ENCODE results near the gene PFDN6. TPM values are rescaled to one million over a fixed set of nuclear protein-coding genes. Genes with fewer than 3 reads are reported as not detected.
"Not testable (repeated sequence)": the region's sequence is repeated elsewhere in the genome, so short reads cannot be mapped to it uniquely, and the experiment has no call there.

Gene PFDN6
- total RNA-seq, 2 experiments from 2014 or later, result 78.5 to 90.9 TPM

GRCh38 chr6:33280539-33280938 is 8.9 kb upstream of the PFDN6 start:
- Mint-ChIP-seq H3K36me3 (peaks cover 18% of the 10 kb centered on the region), H3K27ac (peak overlapping the region; percentile 59), H3K27me3 (no peaks in the 10 kb centered on the region), H3K4me3 (no peak overlapping the region), H3K4me1 (ENCODE audit: low read depth) (peaks cover 23% of the 10 kb centered on the region), H3K9me3 (no peaks in the 10 kb centered on the region)
- CTCF ChIA-PET, result interaction anchor here (0.8 kb wide), 2 partner anchors 19 to 21 kb away, joined by 3 to 4 read pairs; no protein-coding TSS in a partner anchor
- intact Hi-C loops (cut with micrococcal nuclease), result no loop called here
- POLR2A ChIA-PET, result no interaction called here
- DNase-seq, result no peak

- H3K27me3 Mint-ChIP-seq; H3K4me3 Mint-ChIP-seq; DNase-seq; H3K27ac Mint-ChIP-seq; intact Hi-C loops (cut with micrococcal nuclease); H3K9me3 Mint-ChIP-seq; CTCF ChIA-PET; POLR2A ChIA-PET: not testable (repeated sequence)
- H3K36me3 Mint-ChIP-seq, result peaks cover 21% of the 10 kb centered on the region
- H3K4me1 Mint-ChIP-seq (ENCODE audit: low read depth), result peaks cover 28% of the 10 kb centered on the region
These were observed 4.2 kb upstream of the PFDN6 start for GRCh38 chr6:33285214-33285613.

DNA sequence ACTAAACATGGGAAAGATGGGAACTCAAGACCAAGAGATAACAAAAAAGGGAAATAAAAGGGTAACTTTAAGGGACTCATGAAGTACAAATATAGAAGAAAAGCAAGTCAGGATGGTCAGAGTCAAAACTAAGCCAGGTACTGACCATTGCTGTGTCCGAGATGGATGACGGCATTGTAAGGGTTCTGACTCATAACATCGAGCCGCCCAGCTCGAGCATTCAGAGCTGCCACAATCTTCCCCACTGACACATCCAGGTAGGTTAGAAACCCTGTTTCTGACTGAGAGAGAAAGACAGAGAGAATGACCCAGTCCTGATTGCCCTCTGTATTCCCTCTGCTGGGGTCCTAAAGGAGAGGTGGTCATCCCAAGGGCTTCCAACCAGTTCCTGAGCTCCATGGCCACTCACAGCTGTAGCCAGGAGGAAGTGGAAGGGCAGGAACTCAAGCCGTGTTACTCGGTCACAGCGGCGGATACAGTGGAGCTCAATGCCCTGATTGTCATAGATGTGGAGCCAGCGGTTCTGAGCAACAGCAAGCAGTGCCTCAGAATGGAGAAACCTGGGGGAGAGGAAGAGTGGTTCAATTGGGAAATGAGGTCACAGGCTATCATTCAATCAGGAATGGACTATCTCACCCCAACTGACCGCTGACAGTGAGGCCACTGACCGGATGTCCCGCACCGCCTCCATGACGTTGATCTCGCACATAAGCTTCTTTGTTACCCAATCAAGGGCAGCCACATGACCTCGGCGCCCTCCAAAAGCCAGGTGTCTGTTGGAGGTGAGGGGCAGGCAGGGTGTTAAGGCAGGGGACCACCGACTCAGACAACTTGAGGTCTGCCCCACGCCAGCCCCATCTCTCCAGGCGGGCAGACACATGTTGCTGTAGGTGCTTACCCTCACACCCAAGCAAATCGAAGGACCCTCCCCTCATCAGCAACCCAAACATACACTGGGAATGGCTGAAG is 2.2 kb upstream of the PFDN6 start:
- peak overlapping the region; percentile 98 for H3K4me3 Mint-ChIP-seq
- peak overlapping the region; percentile 11 for H3K27ac Mint-ChIP-seq
- no peaks in the 10 kb centered on the region for H3K9me3 Mint-ChIP-seq
- ChIA-PET POLR2A (interaction anchor here (0.6 to 1.0 kb wide), 3 partner anchors 9 to 310 kb away, joined by 3 read pairs; partner anchors contain the start of gene B3GALT4), CTCF (interaction anchor here (0.6 to 4.9 kb wide), 5 partner anchors 10 to 343 kb away, joined by 3 to 37 read pairs (median 4); partner anchors contain the start of genes B3GALT4 and RGL2)
- intact Hi-C loops (cut with micrococcal nuclease), result no loop called here
- no peaks in the 10 kb centered on the region for H3K27me3 Mint-ChIP-seq
- H3K4me1 Mint-ChIP-seq (ENCODE audit: low read depth), result peaks cover 41% of the 10 kb centered on the region
- peaks cover 24% of the 10 kb centered on the region for H3K36me3 Mint-ChIP-seq
- DNase-seq, result no peak

- Mint-ChIP-seq H3K27me3 (no peaks in the 10 kb centered on the region), H3K9me3 (no peaks in the 10 kb centered on the region), H3K27ac (peak overlapping the region; percentile 80), H3K4me1 (ENCODE audit: low read depth) (peaks cover 41% of the 10 kb centered on the region), H3K4me3 (peak overlapping the region; percentile 98), H3K36me3 (peaks cover 27% of the 10 kb centered on the region)
- ChIA-PET POLR2A (interaction anchor here (0.7 to 3.7 kb wide), 7 partner anchors 10 to 317 kb away, joined by 3 to 40 read pairs (median 12); partner anchors contain the start of genes B3GALT4, RGL2, RPS18 and TAPBP), CTCF (interaction anchor here (0.9 to 4.9 kb wide), 5 partner anchors 11 to 102 kb away, joined by 3 to 37 read pairs (median 6); partner anchors contain the start of genes B3GALT4 and RGL2)
- no peak for DNase-seq
- intact Hi-C loops (cut with micrococcal nuclease), result no loop called here
These were observed 1.1 kb upstream of the PFDN6 start for GRCh38 chr6:33288141-33288920.

GRCh38 chr6:33289784-33290315 is 449 bp downstream of the PFDN6 start:
- H3K27ac Mint-ChIP-seq, result peak overlapping the region; percentile 80
- ChIA-PET POLR2A (interaction anchor here (1.4 to 3.7 kb wide), 6 partner anchors 9 to 39 kb away, joined by 4 to 40 read pairs (median 18); partner anchors contain the start of genes B3GALT4, RGL2, RPS18 and TAPBP), CTCF (interaction anchor here (1.3 to 4.9 kb wide), 5 partner anchors 9 to 101 kb away, joined by 4 to 37 read pairs (median 6); partner anchors contain the start of genes B3GALT4, RGL2, RPS18 and VPS52)
- intact Hi-C loops (cut with micrococcal nuclease), result loop anchor here (1.0 kb wide), 5 partner anchors 9 to 41 kb away; partner anchors contain the start of genes B3GALT4 and VPS52
- no peaks in the 10 kb centered on the region for H3K27me3 Mint-ChIP-seq
- H3K36me3 Mint-ChIP-seq, result peaks cover 25% of the 10 kb centered on the region
- H3K9me3 Mint-ChIP-seq, result no peaks in the 10 kb centered on the region
- H3K4me1 Mint-ChIP-seq (ENCODE audit: low read depth), result peaks cover 41% of the 10 kb centered on the region
- H3K4me3 Mint-ChIP-seq, result peak overlapping the region; percentile 98
- no peak for DNase-seq

DNA sequence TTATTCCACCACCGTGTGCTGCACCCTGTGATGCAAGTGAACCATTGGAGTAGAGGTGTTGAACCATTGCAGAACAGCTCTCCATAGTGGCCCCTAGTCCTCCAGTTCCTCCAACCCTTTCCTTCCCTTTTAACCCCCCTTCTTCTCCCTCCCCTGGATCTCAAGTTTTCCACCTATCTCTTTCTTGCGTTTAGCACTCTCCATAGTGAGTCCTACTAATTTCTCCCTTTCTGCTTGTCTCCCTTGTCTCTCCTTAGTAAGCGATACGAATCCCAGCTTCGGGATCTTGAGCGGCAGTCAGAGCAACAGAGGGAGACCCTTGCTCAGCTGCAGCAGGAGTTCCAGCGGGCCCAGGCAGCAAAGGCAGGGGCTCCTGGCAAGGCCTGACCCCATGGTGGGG is 1.1 kb downstream of the PFDN6 start:
- intact Hi-C loops (cut with micrococcal nuclease), result no loop called here

DNA sequence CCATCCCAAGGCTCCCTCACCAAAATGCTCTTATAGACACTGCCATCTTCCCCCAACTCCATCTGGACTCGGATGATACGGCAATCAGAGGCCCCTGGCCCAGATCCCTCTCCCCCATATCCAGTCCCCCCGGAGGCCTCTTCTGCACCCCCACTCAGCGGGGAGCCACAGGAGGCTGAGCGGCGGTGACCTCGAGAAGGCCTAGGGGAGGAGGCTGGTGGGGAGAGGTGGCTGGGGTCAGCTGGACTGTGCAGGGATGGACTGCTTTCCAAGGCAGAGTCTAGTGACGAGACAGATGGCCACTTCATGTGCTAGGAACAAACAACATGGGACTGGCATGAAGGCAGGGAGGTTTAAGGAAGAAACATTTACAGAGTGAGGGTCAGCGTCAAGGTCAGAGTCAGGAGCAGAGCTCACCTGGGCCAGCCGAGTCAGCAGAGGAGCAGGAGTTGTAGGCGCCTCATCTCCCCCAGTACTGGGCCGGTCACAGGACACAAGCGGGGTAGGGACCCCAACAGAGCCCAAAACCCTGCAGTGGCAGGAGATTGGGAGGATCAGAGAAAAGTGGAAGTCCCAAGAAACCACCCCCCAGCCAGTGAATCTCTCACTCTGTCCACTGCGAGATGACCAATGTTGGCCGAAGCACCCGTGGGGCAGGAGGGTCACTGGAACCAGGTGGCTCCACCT is 3.7 kb downstream of the PFDN6 start:
- no peaks in the 10 kb centered on the region for H3K27me3 Mint-ChIP-seq
- intact Hi-C loops (cut with micrococcal nuclease), result no loop called here
- no peaks in the 10 kb centered on the region for H3K9me3 Mint-ChIP-seq
- ChIA-PET CTCF (no interaction called here), POLR2A (no interaction called here)
- no peak overlapping the region for H3K4me3 Mint-ChIP-seq
- H3K36me3 Mint-ChIP-seq, result peaks cover 9% of the 10 kb centered on the region
- H3K4me1 Mint-ChIP-seq (ENCODE audit: low read depth), result peaks cover 35% of the 10 kb centered on the region
- no peak overlapping the region for H3K27ac Mint-ChIP-seq
- no peak for DNase-seq

More for the DNA sequence above, 1.1 kb downstream of the PFDN6 start:
- Mint-ChIP-seq H3K27me3 (no peaks in the 10 kb centered on the region), H3K9me3 (no peaks in the 10 kb centered on the region), H3K36me3 (peaks cover 25% of the 10 kb centered on the region), H3K4me1 (ENCODE audit: low read depth) (peaks cover 41% of the 10 kb centered on the region), H3K4me3 (peak overlapping the region; percentile 98), H3K27ac (peak overlapping the region; percentile 80)
- CTCF ChIA-PET, result interaction anchor here (2.4 to 4.9 kb wide), 3 partner anchors 9 to 100 kb away, joined by 6 to 37 read pairs (median 18); partner anchors contain the start of genes B3GALT4 and RGL2
- no peak for DNase-seq
- POLR2A ChIA-PET, result interaction anchor here (0.6 to 3.7 kb wide), 5 partner anchors 8 to 246 kb away, joined by 3 to 40 read pairs (median 12); partner anchors contain the start of genes B3GALT4, RGL2 and TAPBP

GRCh38 chr6:33294086-33294823 is 4.9 kb downstream of the PFDN6 start:
- Mint-ChIP-seq H3K27me3 (no peaks in the 10 kb centered on the region), H3K36me3 (peaks cover 9% of the 10 kb centered on the region), H3K9me3 (no peaks in the 10 kb centered on the region), H3K27ac (peak overlapping the region; percentile 26), H3K4me3 (no peak overlapping the region), H3K4me1 (ENCODE audit: low read depth) (peaks cover 30% of the 10 kb centered on the region)
- intact Hi-C loops (cut with micrococcal nuclease), result no loop called here
- ChIA-PET POLR2A (no interaction called here), CTCF (no interaction called here)
- no peak for DNase-seq

GRCh38 chr6:33295621-33296369 is 6.4 kb downstream of the PFDN6 start:
- Mint-ChIP-seq H3K36me3 (peaks cover 19% of the 10 kb centered on the region), H3K27me3 (no peaks in the 10 kb centered on the region), H3K9me3 (no peaks in the 10 kb centered on the region), H3K4me1 (ENCODE audit: low read depth) (peaks cover 28% of the 10 kb centered on the region), H3K27ac (no peak overlapping the region), H3K4me3 (no peak overlapping the region)
- intact Hi-C loops (cut with micrococcal nuclease), result loop anchor here (5.0 kb wide), 1 partner anchor 97 kb away; the partner anchor contains the start of gene KIFC1
- ChIA-PET POLR2A (no interaction called here), CTCF (interaction anchor here (4.7 kb wide), 1 partner anchor 18 kb away, joined by 31 read pairs; the partner anchor contains the start of gene B3GALT4)
- DNase-seq, result no peak

Data from activated CD4-positive, alpha-beta memory T cell treated with anti-CD3 and anti-CD28 coated beads for 36 hours (primary cell).